Uterus (tissue), 4 donors: ENCODE data around the gene SLC4A5. TPM values are rescaled to one million over a fixed set of nuclear protein-coding genes. Genes with fewer than 3 reads are reported as not detected.

Source experiments
- DNase-seq, 2 donors: peaks; one replicate each; pipeline ENCODE4 v3.0.0-alpha.2; 2019 to 2020
- H3K27ac ChIP-seq, 2 donors: fragments of 200-600 bp; sonication (generic); 1 replicate in 1 of 2; 2 replicates in 1 of 2; pipeline ENCODE4 v1.5.1; 2016 to 2018
- H3K27me3 ChIP-seq, 2 donors: fragments of 200-600 bp; sonication (generic); one replicate each; pipeline ENCODE4 v1.5.1; 2018 to 2019; ENCODE audit warnings: control low read depth in 1 of 2
- H3K36me3 ChIP-seq, 2 donors: fragments of 200-600 bp; sonication (generic); one replicate each; pipeline ENCODE4 v1.5.1; 2019; ENCODE audit warnings: control low read depth in 1 of 2
- H3K4me1 ChIP-seq, 2 donors: fragments of 200-600 bp; sonication (generic); one replicate each; pipeline ENCODE4 v1.5.1; 2018 to 2019; ENCODE audit warnings: control low read depth in 1 of 2
- H3K4me3 ChIP-seq, 2 donors: fragments of 200-600 bp; sonication (generic); 1 replicate in 1 of 2; 2 replicates in 1 of 2; pipeline ENCODE4 v1.5.1; 2018 to 2019; ENCODE audit warnings: mild to moderate bottlenecking in 1 of 2
- H3K9me3 ChIP-seq, 2 donors: fragments of 200-600 bp; sonication (generic); one replicate each; pipeline ENCODE4 v1.5.1; 2019; ENCODE audit warnings: control low read depth in 1 of 2
- POLR2A ChIP-seq, 2 donors: fragments of 450-650 bp; IDR thresholded peaks; one replicate each; pipeline ENCODE4 v1.6.1; 2016; ENCODE audit warnings: antibody characterized with exemption in 2 of 2, mild to moderate bottlenecking in 1 of 2, moderate library complexity in 1 of 2
- intact Hi-C: fragments of 100-400 bp; cut with DNase I; formaldehyde crosslinking; loops from one replicate; pipeline ENCODE4 v1.15.1; 2023; ENCODE audit warnings: low total_unique reads
- total RNA-seq, 4 donors: library from RNA; depleted of rRNA in 3 of 4; stranded (reverse); fragments of >200 nt in 3 of 4; gene quantifications; one replicate each; pipeline versions ENCODE4 v1.1.0 to v1.2.4, GENCODE V29; 2014 to 2023
- TF ChIP-seq, protein P1 (sequence below), 4 experiments: fragments of 200-600 bp in 2 of 4; fragments of 450-650 bp in 2 of 4; sonication (generic) in 2 of 4; IDR thresholded peaks; one replicate each; pipeline ENCODE4 v1.5.1; 2016 to 2019; ENCODE audit warnings: antibody characterized with exemption in 4 of 4, mild to moderate bottlenecking in 2 of 4, moderate library complexity in 1 of 4
- donor health status: DM: yes; HTN: yes; CAD: no.

SLC4A5 gene
- total RNA-seq, 4 donors from 2014 or later = 2.1 to 15.1 (median 5.3) TPM

DNA sequence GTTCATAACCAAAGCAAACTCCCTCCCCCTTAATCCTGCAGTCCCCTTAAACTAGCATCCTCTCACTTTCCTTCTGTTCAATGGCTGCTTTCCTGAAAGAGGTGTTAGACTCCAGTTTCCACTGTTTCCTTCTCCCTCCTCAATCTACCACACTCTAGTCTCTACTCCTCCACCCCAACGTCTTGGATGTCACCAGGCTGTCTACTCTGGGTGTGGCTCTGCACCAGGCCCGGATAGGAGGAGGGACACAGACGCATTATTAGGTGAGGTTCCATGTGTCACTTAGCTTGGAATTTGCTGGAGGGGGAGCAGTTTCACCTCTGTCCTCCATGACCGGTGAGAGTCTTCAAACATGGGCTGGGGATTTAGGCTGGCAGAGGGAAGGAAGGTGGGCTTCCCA is 83.5 kb downstream of the SLC4A5 start:
- TF ChIP-seq, protein P1, sequence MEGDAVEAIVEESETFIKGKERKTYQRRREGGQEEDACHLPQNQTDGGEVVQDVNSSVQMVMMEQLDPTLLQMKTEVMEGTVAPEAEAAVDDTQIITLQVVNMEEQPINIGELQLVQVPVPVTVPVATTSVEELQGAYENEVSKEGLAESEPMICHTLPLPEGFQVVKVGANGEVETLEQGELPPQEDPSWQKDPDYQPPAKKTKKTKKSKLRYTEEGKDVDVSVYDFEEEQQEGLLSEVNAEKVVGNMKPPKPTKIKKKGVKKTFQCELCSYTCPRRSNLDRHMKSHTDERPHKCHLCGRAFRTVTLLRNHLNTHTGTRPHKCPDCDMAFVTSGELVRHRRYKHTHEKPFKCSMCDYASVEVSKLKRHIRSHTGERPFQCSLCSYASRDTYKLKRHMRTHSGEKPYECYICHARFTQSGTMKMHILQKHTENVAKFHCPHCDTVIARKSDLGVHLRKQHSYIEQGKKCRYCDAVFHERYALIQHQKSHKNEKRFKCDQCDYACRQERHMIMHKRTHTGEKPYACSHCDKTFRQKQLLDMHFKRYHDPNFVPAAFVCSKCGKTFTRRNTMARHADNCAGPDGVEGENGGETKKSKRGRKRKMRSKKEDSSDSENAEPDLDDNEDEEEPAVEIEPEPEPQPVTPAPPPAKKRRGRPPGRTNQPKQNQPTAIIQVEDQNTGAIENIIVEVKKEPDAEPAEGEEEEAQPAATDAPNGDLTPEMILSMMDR (IDR thresholded peaks at IDR 0.05) = no peak
- no peak for TF ChIP-seq POLR2A (IDR thresholded peaks at IDR 0.05)
- DNase-seq = no peak
- H3K9me3 ChIP-seq = no peaks in the 10 kb centered on the region
- no peak overlapping the region for H3K27ac ChIP-seq
- no peaks in the 10 kb centered on the region for H3K36me3 ChIP-seq
- no peaks in the 10 kb centered on the region for H3K27me3 ChIP-seq
- no peak overlapping the region for H3K4me3 ChIP-seq
- H3K4me1 ChIP-seq = no peaks in the 10 kb centered on the region
- intact Hi-C loops = no loop called here

- Histone ChIP-seq H3K36me3 (no peaks in the 10 kb centered on the region), H3K27ac (no peak overlapping the region), H3K4me1 (no peaks in the 10 kb centered on the region), H3K9me3 (no peaks in the 10 kb centered on the region), H3K4me3 (no peak overlapping the region), H3K27me3 (no peaks in the 10 kb centered on the region)
- no peak for DNase-seq
- TF ChIP-seq, protein P1 (IDR thresholded peaks at IDR 0.05) = no peak
- no peak for TF ChIP-seq POLR2A (IDR thresholded peaks at IDR 0.05)
- intact Hi-C loops = no loop called here
Measured at GRCh38 chr2:74259191-74259590, 84.0 kb downstream of the SLC4A5 start.

DNA sequence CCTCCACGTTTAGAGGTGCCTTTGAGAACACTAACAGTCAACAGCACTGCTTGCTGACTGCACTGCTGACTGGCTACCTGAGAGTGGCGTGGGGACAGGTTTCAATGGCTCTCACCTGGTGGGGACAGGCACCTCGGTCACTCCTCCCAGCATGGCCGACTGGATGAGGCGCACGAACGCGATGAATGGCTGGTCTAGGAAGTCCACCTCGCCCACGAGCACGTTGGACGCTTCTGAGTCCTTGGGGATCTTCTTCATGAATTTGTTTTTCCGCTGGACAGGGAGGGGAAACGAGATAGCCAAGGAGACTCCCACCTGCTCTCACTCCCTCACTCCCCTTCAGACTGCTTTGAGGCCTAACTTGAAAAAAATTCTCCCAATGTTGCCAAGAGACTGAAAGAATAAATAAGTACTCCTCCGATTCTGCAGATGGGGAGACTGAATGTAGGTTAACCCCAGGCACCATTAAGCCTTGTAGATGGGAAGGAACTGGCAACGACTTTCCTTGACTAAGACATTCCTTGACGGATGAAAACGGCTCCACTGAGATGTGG is 87.5 kb downstream of the SLC4A5 start:
- Histone ChIP-seq H3K27me3 (no peaks in the 10 kb centered on the region), H3K4me1 (no peaks in the 10 kb centered on the region), H3K9me3 (no peaks in the 10 kb centered on the region), H3K27ac (no peak overlapping the region), H3K4me3 (no peak overlapping the region), H3K36me3 (no peaks in the 10 kb centered on the region)
- TF ChIP-seq, protein P1 (IDR thresholded peaks at IDR 0.05) = no peak
- TF ChIP-seq POLR2A (IDR thresholded peaks at IDR 0.05) = no peak
- intact Hi-C loops = no loop called here
- no peak for DNase-seq

- Histone ChIP-seq H3K36me3 (no peaks in the 10 kb centered on the region), H3K27ac (no peak overlapping the region), H3K27me3 (no peaks in the 10 kb centered on the region), H3K4me1 (no peaks in the 10 kb centered on the region), H3K4me3 (no peak overlapping the region), H3K9me3 (no peaks in the 10 kb centered on the region)
- intact Hi-C loops = no loop called here
- TF ChIP-seq, protein P1 (IDR thresholded peaks at IDR 0.05) = no peak
- no peak for TF ChIP-seq POLR2A (IDR thresholded peaks at IDR 0.05)
- no peak for DNase-seq
Measured at GRCh38 chr2:74253971-74254310, 89.3 kb downstream of the SLC4A5 start.

DNA sequence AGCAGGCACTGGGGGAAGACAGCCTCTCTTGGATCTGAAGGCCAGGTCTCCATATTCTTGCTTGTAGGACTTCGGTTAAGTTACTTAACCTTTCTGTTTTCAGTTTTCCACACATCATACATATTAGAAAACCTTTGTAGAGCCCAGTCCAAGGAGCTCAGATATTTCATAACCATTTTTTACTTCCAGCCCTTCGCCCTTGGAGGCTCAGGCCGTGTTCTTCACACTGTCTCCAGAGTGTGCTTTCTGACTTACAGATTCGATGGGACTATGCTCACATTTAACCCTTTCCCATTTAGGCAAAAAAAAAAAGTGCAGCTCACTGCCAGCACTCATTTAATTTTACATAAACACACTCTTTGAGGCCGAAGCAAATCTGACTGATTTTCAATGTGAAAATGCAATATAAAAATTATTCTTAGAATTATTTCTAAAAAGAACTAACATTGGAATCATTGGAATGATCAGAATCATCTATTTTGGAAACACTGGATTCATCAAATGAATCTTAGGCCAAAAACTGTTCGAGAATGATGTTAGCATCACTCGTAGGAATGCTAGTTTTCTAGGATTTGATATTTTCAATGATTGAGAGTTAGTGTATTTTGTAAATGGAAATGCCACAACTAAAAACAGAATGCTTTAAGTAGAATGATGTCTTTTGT is 89.8 kb downstream of the SLC4A5 start:
- no peak for DNase-seq
- intact Hi-C loops = no loop called here

More for the DNA sequence above, 89.8 kb downstream of the SLC4A5 start:
- TF ChIP-seq POLR2A (IDR thresholded peaks at IDR 0.05) = no peak
- TF ChIP-seq, protein P1 (IDR thresholded peaks at IDR 0.05) = no peak
- Histone ChIP-seq H3K27me3 (no peaks in the 10 kb centered on the region), H3K4me3 (no peak overlapping the region), H3K27ac (no peak overlapping the region), H3K4me1 (no peaks in the 10 kb centered on the region), H3K9me3 (no peaks in the 10 kb centered on the region), H3K36me3 (no peaks in the 10 kb centered on the region)
